Fibroblast of mammary gland (primary cell): ENCODE measurements around the gene OPHN1.

Source experiments
- DNase-seq: peaks from one replicate; pipeline ENCODE4 v3.0.0-alpha.2; 2010; ENCODE audit warnings: low read depth
- H3K4me3 ChIP-seq: 2 replicates; pipeline ENCODE4 v1.5.1; 2011; ENCODE audit warnings: low read depth, mild to moderate bottlenecking, low read length, moderate library complexity; ENCODE audit not compliant: control insufficient read depth
- CTCF ChIP-seq: conservative IDR thresholded peaks from 2 replicates; pipeline ENCODE4 v1.5.1; 2011; ENCODE audit warnings: low read depth, low read length, inconsistent platforms; ENCODE audit not compliant: control insufficient read depth, insufficient read depth

OPHN1 gene

GRCh38 chrX:68304602-68305001 lies 128.7 kb downstream of the OPHN1 start:
- H3K4me3 ChIP-seq = no peak overlapping the region
- no peak for TF ChIP-seq CTCF
- DNase-seq = no peak

GRCh38 chrX:68299898-68300297 lies 133.4 kb downstream of the OPHN1 start:
- DNase-seq = no peak
- H3K4me3 ChIP-seq = no peak overlapping the region
- TF ChIP-seq CTCF = no peak

- TF ChIP-seq CTCF = no peak
- peak; percentile 22 for DNase-seq
- H3K4me3 ChIP-seq = no peak overlapping the region
These were observed 140.8 kb downstream of the OPHN1 start for GRCh38 chrX:68292471-68292870.

- no peak for TF ChIP-seq CTCF
- H3K4me3 ChIP-seq = no peak overlapping the region
- no peak for DNase-seq
These were observed 145.2 kb downstream of the OPHN1 start for GRCh38 chrX:68288127-68288526.

- DNase-seq = no peak
- no peak overlapping the region for H3K4me3 ChIP-seq
- TF ChIP-seq CTCF = no peak
These were observed 145.9 kb downstream of the OPHN1 start for GRCh38 chrX:68287419-68287818.

- DNase-seq = no peak
- TF ChIP-seq CTCF = no peak
- no peak overlapping the region for H3K4me3 ChIP-seq
These were observed 146.3 kb downstream of the OPHN1 start for GRCh38 chrX:68286980-68287379.

GRCh38 chrX:68286076-68286475 lies 147.2 kb downstream of the OPHN1 start:
- H3K4me3 ChIP-seq = no peak overlapping the region
- peak; percentile 9 for DNase-seq
- TF ChIP-seq CTCF = no peak
